Measurements from ENCODE around the gene ZEB2. TPM values are rescaled to one million over a fixed set of nuclear protein-coding genes. Genes with fewer than 3 reads are reported as not detected.

ZEB2 gene
- total RNA-seq, 1 experiment from 2014 or later: 1.2 TPM

- H3K27me3 Mint-ChIP-seq (ENCODE audit: low read depth): peaks cover 91% of the 10 kb centered on the region
- H3K9me3 Mint-ChIP-seq: peaks cover 3% of the 10 kb centered on the region in 2 experiments; a peak in 4 of 5 replicates
- DNase-seq: no peak
- Histone ChIP-seq H3K18ac (ENCODE audit: insufficient read length, low read depth, low read length) (no peak overlapping the region), H3K79me1 (ENCODE audit: insufficient read depth, low read depth, low read length, poor library complexity, severe bottlenecking) (no peaks in the 10 kb centered on the region), H3K23ac (ENCODE audit: insufficient read length, low read depth, low read length) (no peak overlapping the region), H2BK120ac (ENCODE audit: low read depth, low read length, poor library complexity, severe bottlenecking) (no peak overlapping the region), H2BK15ac (ENCODE audit: low read depth, low read length) (no peak overlapping the region), H2BK20ac (ENCODE audit: low read depth, low read length, poor library complexity, severe bottlenecking) (no peak overlapping the region), H4K5ac (ENCODE audit: insufficient read length, low read depth, low read length) (no peak overlapping the region), H3K9me3 (ENCODE audit: control insufficient read depth, low read depth, low read length) (no peaks in the 10 kb centered on the region), H2AFZ (ENCODE audit: low read length) (no peak overlapping the region), H2AK5ac (ENCODE audit: insufficient read length, low read length) (no peak overlapping the region), H3K56ac (ENCODE audit: insufficient read length, low read depth, low read length) (no peak overlapping the region), H3K4ac (ENCODE audit: low read depth, low read length) (no peak overlapping the region), H3K27me3 (ENCODE audit: insufficient read depth, low read length) (peaks cover 46% of the 10 kb centered on the region), H3K4me2 (ENCODE audit: insufficient read depth, insufficient read length, low read length) (peak overlapping the region; percentile 38), H3K14ac (ENCODE audit: insufficient read depth, low read length) (no peak overlapping the region), H4K20me1 (ENCODE audit: control insufficient read depth, insufficient read depth, insufficient read length) (no peaks in the 10 kb centered on the region), H3K4me1 (ENCODE audit: insufficient read depth, low read length) (peaks cover 17% of the 10 kb centered on the region), H3K79me2 (ENCODE audit: insufficient read depth, low read length) (no peaks in the 10 kb centered on the region), H4K91ac (ENCODE audit: insufficient read length, low read depth, low read length) (no peak overlapping the region), H2BK12ac (ENCODE audit: insufficient read length, low read depth, low read length) (no peak overlapping the region), H3K27ac (ENCODE audit: insufficient read length, low read depth, low read length) (no peak overlapping the region), H4K8ac (replicated peaks; ENCODE audit: insufficient read length, low read depth, low read length) (no peak overlapping the region), H3K23me2 (ENCODE audit: insufficient read length, low read depth, low read length, poor library complexity, severe bottlenecking) (peaks cover 13% of the 10 kb centered on the region), H2BK5ac (ENCODE audit: insufficient read length, low read length) (no peak overlapping the region), H3K9ac (ENCODE audit: extremely low read depth, insufficient read length, low read length) (no peak overlapping the region), H3T11ph (ENCODE audit: low read length) (no peak overlapping the region)
- H3K27ac Mint-ChIP-seq: no peak overlapping the region
- no peaks in the 10 kb centered on the region for H3K36me3 Mint-ChIP-seq (ENCODE audit: insufficient read depth in 1 of 3, low read depth in 3 of 3)
- WGBS (ENCODE audit: extremely low coverage, insufficient read length, low lambda C conversion rate): no CpG with 5 or more reads among the region's 3 CpGs
- H3K4me1 Mint-ChIP-seq: peaks cover 80 to 83% of the 10 kb centered on the region in 2 experiments
- TF ChIP-seq, protein P1, sequence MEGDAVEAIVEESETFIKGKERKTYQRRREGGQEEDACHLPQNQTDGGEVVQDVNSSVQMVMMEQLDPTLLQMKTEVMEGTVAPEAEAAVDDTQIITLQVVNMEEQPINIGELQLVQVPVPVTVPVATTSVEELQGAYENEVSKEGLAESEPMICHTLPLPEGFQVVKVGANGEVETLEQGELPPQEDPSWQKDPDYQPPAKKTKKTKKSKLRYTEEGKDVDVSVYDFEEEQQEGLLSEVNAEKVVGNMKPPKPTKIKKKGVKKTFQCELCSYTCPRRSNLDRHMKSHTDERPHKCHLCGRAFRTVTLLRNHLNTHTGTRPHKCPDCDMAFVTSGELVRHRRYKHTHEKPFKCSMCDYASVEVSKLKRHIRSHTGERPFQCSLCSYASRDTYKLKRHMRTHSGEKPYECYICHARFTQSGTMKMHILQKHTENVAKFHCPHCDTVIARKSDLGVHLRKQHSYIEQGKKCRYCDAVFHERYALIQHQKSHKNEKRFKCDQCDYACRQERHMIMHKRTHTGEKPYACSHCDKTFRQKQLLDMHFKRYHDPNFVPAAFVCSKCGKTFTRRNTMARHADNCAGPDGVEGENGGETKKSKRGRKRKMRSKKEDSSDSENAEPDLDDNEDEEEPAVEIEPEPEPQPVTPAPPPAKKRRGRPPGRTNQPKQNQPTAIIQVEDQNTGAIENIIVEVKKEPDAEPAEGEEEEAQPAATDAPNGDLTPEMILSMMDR (conservative IDR thresholded peaks at IDR 0.05): no peak
- no peak overlapping the region for H3K4me3 Mint-ChIP-seq
Measured at GRCh38 chr2:144511226-144511810, 8.6 kb downstream of the ZEB2 start.

All from H9 (cell line).